SK-N-SH treated with all-trans-retinoic acid at 6 μM for 48 hours (cell line): ENCODE measurements around the gene CLEC20A.

Experiments
- ATAC-seq: fragments of 200-7000 bp; cut with Tn5 transposase; 3 replicates; pipeline ENCODE4 v1.9.1; 2020; ENCODE audit warnings: mild to moderate bottlenecking, moderate library complexity
- ARNTL ChIP-seq: fragments of 450-650 bp; formaldehyde crosslinking; IDR thresholded peaks from 2 replicates; pipeline ENCODE4 v1.5.0; 2020; ENCODE audit warnings: low read depth, mild to moderate bottlenecking, moderate library complexity, borderline replicate concordance
- BACH2 ChIP-seq: fragments of 250-450 bp; sonication (Bioruptor Pico); IDR thresholded peaks from 2 replicates; pipeline ENCODE4 v1.9.0; 2021; ENCODE audit warnings: mild to moderate bottlenecking, borderline replicate concordance
- CREB5 ChIP-seq: fragments of 250-450 bp; sonication (Bioruptor Pico); IDR thresholded peaks from 2 replicates; pipeline ENCODE4 v1.5.1; 2020; ENCODE audit warnings: low read depth, mild to moderate bottlenecking, moderate library complexity
- CSDC2 ChIP-seq: fragments of 250-450 bp; sonication (Bioruptor Pico); IDR thresholded peaks from 2 replicates; pipeline ENCODE4 v1.5.0; 2020; ENCODE audit warnings: mild to moderate bottlenecking, moderate library complexity
- ESRRG ChIP-seq: fragments of 250-450 bp; sonication (Bioruptor Pico); IDR thresholded peaks from 2 replicates; pipeline ENCODE4 v1.6.1; 2021; ENCODE audit warnings: mild to moderate bottlenecking
- GLIS3 ChIP-seq: fragments of 250-450 bp; sonication (Bioruptor Pico); IDR thresholded peaks from 2 replicates; pipeline ENCODE4 v1.5.0; 2020; ENCODE audit warnings: mild to moderate bottlenecking, moderate library complexity
- ISL1 ChIP-seq: fragments of 250-450 bp; sonication (Bioruptor Pico); IDR thresholded peaks from 2 replicates; pipeline ENCODE4 v2.1.2; 2022; ENCODE audit warnings: mild to moderate bottlenecking, moderate library complexity
- OSR1 ChIP-seq: fragments of 250-450 bp; sonication (Bioruptor Pico); IDR thresholded peaks from 2 replicates; pipeline ENCODE4 v1.8.0; 2022; ENCODE audit warnings: moderate library complexity, mild to moderate bottlenecking, inconsistent platforms
- PATZ1 ChIP-seq: fragments of 250-450 bp; sonication (Bioruptor Pico); IDR thresholded peaks from 2 replicates; pipeline ENCODE4 v1.8.0; 2020; ENCODE audit warnings: mild to moderate bottlenecking, moderate library complexity, borderline replicate concordance
- POU6F1 ChIP-seq: fragments of 250-450 bp; sonication (Bioruptor Pico); IDR thresholded peaks from 2 replicates; pipeline ENCODE4 v1.8.0; 2021; ENCODE audit warnings: low read depth, mild to moderate bottlenecking, moderate library complexity, borderline replicate concordance
- PPARA ChIP-seq: fragments of 250-450 bp; sonication (Bioruptor Pico); IDR thresholded peaks from 2 replicates; pipeline ENCODE4 v1.5.0; 2020; ENCODE audit warnings: mild to moderate bottlenecking, borderline replicate concordance
- RARB ChIP-seq: fragments of 250-450 bp; sonication (Bioruptor Pico); IDR thresholded peaks from 2 replicates; pipeline ENCODE4 v1.8.0; 2021; ENCODE audit warnings: mild to moderate bottlenecking, moderate library complexity
- SNAI2 ChIP-seq: fragments of 250-450 bp; sonication (Bioruptor Pico); IDR thresholded peaks from 2 replicates; pipeline ENCODE4 v1.5.0; 2020; ENCODE audit warnings: mild to moderate bottlenecking, moderate library complexity
- TCF4 ChIP-seq: fragments of 250-450 bp; sonication (Bioruptor Pico); IDR thresholded peaks from 2 replicates; pipeline ENCODE4 v1.8.0; 2021; ENCODE audit warnings: mild to moderate bottlenecking, moderate library complexity, borderline replicate concordance
- TOX ChIP-seq: fragments of 250-450 bp; sonication (Bioruptor Pico); IDR thresholded peaks from 2 replicates; pipeline ENCODE4 v1.8.0; 2021; ENCODE audit warnings: mild to moderate bottlenecking, moderate library complexity, borderline replicate concordance
- TSHZ2 ChIP-seq: fragments of 250-450 bp; sonication (Bioruptor Pico); IDR thresholded peaks from 2 replicates; pipeline ENCODE4 v1.5.0; 2020; ENCODE audit warnings: mild to moderate bottlenecking, moderate library complexity
- ZC3H10 ChIP-seq: fragments of 250-450 bp; sonication (Bioruptor Pico); IDR thresholded peaks from 2 replicates; pipeline ENCODE4 v1.5.1; 2021; ENCODE audit warnings: mild to moderate bottlenecking, moderate library complexity
- ZFP3 ChIP-seq: fragments of 250-450 bp; sonication (Bioruptor Pico); IDR thresholded peaks from 2 replicates; pipeline ENCODE4 v1.5.0; 2020; ENCODE audit warnings: mild to moderate bottlenecking, moderate library complexity
- ZNF565 ChIP-seq: fragments of 450-650 bp; formaldehyde crosslinking; conservative IDR thresholded peaks from 2 replicates; pipeline ENCODE4 v1.5.0; 2020; ENCODE audit warnings: low read depth, mild to moderate bottlenecking, moderate library complexity
- ZNF70 ChIP-seq: fragments of 450-650 bp; formaldehyde crosslinking; IDR thresholded peaks from 2 replicates; pipeline ENCODE4 v1.5.0; 2020; ENCODE audit warnings: mild to moderate bottlenecking, moderate library complexity
- ZNF8 ChIP-seq: fragments of 450-650 bp; formaldehyde crosslinking; IDR thresholded peaks from 2 replicates; pipeline ENCODE4 v1.5.0; 2020; ENCODE audit warnings: mild to moderate bottlenecking, moderate library complexity

Gene CLEC20A

GRCh38 chr1:178487070-178487615 is 9.6 kb downstream of the CLEC20A start:
- ATAC-seq, result no peak
- no peak for TF ChIP-seq TOX (CRISPR knock-in tag)
- no peak for TF ChIP-seq ZC3H10 (CRISPR knock-in tag)
- TF ChIP-seq TCF4, result no peak
- TF ChIP-seq ZNF565 (CRISPR knock-in tag), result no peak
- TF ChIP-seq GLIS3 (CRISPR knock-in tag), result no peak
- no peak for TF ChIP-seq ZNF70
- no peak for TF ChIP-seq RARB (CRISPR knock-in tag)
- no peak for TF ChIP-seq SNAI2 (CRISPR knock-in tag)
- no peak for TF ChIP-seq PATZ1 (CRISPR knock-in tag)
- no peak for TF ChIP-seq ARNTL (CRISPR knock-in tag)
- TF ChIP-seq PPARA (CRISPR knock-in tag), result no peak
- no peak for TF ChIP-seq ISL1
- no peak for TF ChIP-seq OSR1 (CRISPR knock-in tag)
- no peak for TF ChIP-seq BACH2 (CRISPR knock-in tag)
- TF ChIP-seq CREB5 (CRISPR knock-in tag), result no peak
- TF ChIP-seq ZNF8 (CRISPR knock-in tag), result no peak

GRCh38 chr1:178486100-178487069 is 10.4 kb downstream of the CLEC20A start:
- ATAC-seq, result no peak
- TF ChIP-seq ESRRG (CRISPR knock-in tag) (no peak), TOX (CRISPR knock-in tag) (no peak), PATZ1 (CRISPR knock-in tag) (no peak), ZFP3 (no peak), RARB (CRISPR knock-in tag) (no peak), BACH2 (CRISPR knock-in tag) (no peak), PPARA (CRISPR knock-in tag) (no peak), SNAI2 (CRISPR knock-in tag) (no peak), ZNF565 (CRISPR knock-in tag) (no peak), TSHZ2 (CRISPR knock-in tag) (no peak), CREB5 (CRISPR knock-in tag) (no peak), GLIS3 (CRISPR knock-in tag) (no peak), POU6F1 (CRISPR knock-in tag) (no peak), CSDC2 (CRISPR knock-in tag) (no peak)
